ENCODE measurements around the gene COL4A4. TPM values are rescaled to one million over a fixed set of nuclear protein-coding genes. Genes with fewer than 3 reads are reported as not detected.
"Not testable (repeated sequence)": the region's sequence is repeated elsewhere in the genome, so short reads cannot be mapped to it uniquely, and the experiment has no call there.

The COL4A4 gene
- not detected for total RNA-seq

DNA sequence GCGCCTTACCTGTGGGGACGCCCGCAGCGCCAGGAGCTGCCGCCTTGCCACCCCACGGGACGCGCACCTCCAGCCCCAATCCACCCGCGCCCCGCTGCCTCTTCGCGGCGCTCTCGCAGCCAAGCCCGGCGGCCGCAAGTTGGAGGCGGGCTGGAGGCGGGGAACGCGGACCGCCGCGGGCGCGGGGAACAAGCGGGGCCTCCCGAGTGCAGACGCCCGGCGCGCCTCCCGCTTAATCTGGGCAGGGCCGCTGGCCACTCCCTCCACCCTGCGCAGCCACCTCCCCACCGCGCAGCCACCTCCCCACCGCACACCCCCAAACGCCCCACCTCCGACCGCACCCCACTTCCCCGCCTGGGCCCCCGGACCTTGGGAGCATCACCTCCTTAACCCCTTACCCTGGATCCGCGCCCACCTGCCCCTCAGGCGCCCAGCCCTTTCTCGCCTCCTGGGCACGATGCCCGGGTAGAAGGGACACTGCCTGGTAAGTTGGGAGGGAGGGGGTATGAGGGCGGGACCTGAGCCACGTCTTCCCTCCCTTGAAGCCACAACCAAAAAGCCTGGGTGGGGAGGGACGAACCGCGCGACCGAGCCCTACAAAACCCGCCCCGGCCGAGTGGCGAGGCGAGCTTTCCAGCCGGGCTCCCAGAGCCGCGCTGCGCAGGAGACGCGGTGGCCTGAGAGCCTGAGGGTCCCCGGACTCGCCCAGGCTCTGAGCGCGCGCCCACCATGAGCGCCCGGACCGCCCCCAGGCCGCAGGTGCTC lies at the start of gene COL4A4, which contains the start of gene COL4A3:
COL4A4 (minus strand) TSS at position 208 of the 765 bp plus-strand sequence. CDS start 16,722 bp downstream, outside the sequence.
COL4A3 (plus strand) TSS at position 627 of the 765 bp plus-strand sequence; CDS start at position 730, 103 bp downstream.
- CTCF ChIA-PET = interaction anchor here (0.6 kb wide), 1 partner anchor 210 kb away, joined by 3 read pairs; no protein-coding TSS in a partner anchor
- POLR2A ChIA-PET = no interaction called here

DNA sequence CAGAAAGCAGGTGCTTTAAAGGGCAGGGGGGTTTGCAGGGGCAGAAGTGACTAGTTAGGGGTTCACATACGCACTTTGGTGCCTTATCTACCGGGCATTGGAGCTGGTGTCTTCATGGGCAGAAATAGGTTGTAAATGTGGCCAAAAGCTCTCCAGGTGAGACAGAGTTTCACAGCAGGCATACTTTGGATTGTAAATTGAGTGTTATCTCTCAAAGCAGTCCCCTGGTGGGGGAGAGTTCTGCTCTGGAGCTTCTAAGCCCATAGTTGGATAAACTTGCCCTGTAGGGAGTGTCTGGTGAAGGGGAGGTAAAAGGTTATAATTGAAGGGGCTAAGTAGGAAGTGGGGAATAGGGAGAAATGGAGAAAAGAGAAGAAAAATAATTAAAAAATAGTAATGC lies 43.6 kb upstream of the COL4A4 start:
- ChIA-PET CTCF (interaction anchor here (0.6 kb wide), 1 partner anchor 30 kb away, joined by 3 read pairs; no protein-coding TSS in a partner anchor), POLR2A (no interaction called here)

DNA sequence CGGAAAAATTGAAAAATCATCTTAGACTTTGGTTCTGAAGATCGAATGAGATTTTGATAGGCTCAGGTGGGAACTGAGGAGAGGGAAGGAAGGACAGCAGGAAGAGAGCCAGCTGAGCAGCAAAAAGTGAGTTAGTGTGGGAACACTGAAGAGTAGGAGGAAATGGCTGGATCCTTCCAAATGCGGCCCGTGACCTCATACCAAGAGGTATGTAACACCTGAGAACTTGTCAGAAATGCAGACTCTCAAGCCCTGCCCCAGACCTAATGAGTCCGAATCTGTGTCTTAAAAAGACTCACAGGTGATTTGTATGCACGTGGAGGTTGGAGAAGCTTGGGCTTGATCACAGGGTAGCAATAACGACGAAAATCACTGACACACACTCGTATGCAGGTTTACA lies 42.4 kb upstream of the COL4A4 start:
- ChIA-PET POLR2A (no interaction called here), CTCF (no interaction called here)

DNA sequence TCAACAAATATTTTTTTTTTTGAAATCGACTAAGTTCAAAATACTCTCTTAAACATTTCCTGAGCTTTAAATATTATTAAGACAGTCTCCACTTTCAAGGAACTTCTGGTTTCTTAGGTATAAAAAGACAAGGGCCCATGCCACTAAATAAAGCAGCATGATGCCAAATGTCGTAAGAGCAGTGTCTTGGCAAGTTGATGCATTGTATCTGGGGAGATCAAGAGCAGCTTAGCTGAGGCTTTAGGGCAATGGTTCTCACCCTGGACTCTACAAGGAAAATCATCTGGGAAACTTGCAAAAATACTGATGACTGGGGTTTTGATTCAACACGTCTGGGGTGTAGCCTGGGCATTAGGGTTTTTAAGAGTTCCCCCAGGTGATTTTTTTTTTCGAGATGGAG lies 41.7 kb upstream of the COL4A4 start:
- ChIA-PET CTCF (no interaction called here), POLR2A (no interaction called here)

DNA sequence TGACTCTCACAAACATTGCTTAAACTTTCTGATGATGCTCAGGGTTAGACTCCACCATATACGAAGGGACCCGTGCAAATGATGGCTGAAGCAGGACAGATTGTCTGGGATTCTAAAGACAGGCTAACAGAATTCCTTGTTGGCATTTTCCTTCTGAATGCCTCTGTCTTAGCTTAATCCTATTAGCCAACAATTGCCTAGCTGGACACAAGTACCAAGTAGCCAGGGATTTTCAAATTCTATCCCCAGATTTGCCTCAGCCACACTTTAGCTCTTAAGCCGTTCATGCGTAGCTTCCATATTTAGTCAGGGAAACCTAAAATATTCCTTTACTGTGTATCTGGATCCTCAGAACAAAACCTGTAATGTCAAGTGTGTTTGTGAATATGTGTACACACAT lies 40.4 kb upstream of the COL4A4 start:
- POLR2A ChIA-PET = no interaction called here
- CTCF ChIA-PET = no interaction called here

DNA sequence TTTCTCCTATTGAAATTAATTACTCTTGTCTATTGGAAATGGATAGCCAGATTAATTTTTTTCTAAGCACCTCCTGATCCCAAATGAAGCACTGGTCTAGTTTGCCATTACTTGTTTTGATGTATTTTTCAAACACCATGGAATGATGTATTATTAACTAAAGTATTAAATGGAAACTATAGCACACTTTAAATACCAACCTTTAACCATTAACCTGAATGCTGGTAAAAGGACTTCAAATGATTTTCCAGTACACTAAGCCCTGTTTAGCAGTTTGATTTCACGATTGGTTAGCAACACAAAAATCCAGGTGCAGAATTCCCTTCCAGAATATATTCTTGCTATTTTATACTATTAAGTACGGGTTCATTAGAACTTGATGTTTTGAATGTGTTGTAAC lies 37.8 kb upstream of the COL4A4 start:
- ChIA-PET POLR2A (no interaction called here), CTCF (no interaction called here)

DNA sequence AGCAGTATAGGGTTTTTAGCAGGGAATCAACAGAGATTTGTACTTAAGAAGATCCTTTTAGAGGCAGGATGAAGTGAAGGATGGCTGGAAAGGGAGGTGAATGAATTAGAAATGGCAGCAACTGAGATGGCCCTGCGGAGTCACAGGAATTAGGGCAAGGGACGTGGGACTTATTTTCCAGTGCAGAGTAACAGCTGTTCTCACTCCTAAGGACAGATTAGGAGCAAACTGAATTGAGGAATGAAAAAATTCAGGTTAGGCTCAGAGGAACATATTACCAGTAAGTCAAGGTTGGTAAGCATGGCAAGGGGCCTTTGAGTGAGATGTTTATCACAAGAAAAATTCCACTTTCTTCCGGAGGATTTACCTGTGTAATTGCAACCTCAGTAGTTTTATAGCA lies 34.9 kb upstream of the COL4A4 start:
- ChIA-PET POLR2A (no interaction called here), CTCF (interaction anchor here (0.6 kb wide), 1 partner anchor 15 kb away, joined by 4 read pairs; no protein-coding TSS in a partner anchor)

DNA sequence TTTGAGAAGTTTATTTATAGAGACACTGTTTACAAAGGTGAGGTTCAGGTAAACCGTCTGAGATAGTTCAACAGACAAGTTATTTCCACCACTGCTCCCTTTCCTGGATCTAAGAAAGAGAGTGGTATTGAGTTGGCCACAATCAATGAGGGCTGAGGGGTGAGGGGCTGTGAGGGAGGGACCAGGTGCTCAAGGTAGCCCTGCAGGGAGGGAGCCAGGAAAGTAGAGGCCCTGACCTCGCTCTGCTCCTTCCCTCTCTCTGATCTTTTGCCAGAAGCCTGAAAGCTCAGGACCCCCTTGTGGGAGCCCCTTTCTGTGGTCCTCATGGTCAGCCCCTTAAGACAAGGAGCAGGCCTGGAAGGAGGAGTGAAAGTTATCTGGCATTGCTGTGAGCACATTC lies 30.2 kb upstream of the COL4A4 start:
- POLR2A ChIA-PET = no interaction called here

DNA sequence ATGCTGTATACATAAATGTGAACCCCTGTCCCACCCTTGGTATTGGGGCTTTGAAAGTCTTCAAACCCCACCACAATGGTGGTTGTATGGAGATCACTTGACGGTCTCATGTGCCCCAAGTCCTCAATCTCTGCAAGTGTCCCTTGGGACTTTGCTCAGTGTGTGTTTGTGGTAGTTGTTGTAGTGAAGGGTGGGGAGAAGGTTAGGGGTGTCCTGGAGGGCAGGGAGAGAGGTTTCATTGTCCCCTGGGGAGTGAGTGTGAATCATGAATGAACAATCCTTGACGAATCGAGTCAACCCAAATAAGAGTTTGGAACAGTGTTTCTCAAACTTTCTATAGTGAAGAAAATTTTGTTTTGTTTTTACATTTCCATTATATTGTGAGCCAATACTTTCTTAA lies 28.5 kb upstream of the COL4A4 start:
- ChIA-PET POLR2A (no interaction called here), CTCF (no interaction called here)

More for the DNA sequence above, 30.2 kb upstream of the COL4A4 start:
- CTCF ChIA-PET = no interaction called here

DNA sequence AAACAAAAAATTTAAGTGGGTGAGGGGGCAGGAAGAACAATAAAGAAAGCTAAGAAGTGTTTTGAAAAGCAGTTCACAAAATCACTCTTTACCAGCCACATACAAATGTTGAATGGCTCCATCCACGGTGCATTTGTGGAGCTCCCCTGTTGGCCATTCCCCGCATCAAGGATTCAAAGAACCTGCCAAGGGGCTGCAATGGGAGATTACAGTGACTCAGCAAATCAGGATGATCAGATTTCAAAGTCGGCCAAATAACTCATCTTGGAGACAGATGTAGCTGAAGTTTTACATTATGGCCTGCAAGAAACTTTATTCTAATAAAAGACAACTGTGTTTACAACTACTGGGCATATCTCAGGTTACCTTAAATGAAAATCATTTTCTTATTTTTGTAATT lies 27.4 kb upstream of the COL4A4 start:
- ChIA-PET CTCF (no interaction called here), POLR2A (no interaction called here)

DNA sequence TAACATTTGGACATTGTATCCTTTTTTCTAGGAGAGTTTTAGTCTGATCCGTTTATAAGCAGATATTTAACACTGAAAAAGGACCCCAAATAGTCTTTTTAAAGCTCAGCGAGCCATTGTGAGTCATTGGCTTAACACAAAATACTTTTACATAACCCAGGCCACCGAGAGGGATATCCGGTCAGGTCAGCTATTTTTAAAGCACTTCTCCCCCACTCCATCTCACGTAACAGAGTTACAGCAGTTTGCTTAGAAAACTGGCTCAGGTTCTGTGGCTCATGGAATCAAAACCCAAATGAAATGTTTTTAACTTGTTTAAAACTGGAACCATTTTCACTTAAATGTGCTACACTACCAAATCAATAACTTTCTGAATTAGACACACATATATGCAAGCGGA lies 24.3 kb upstream of the COL4A4 start:
- ChIA-PET CTCF (no interaction called here), POLR2A (no interaction called here)

DNA sequence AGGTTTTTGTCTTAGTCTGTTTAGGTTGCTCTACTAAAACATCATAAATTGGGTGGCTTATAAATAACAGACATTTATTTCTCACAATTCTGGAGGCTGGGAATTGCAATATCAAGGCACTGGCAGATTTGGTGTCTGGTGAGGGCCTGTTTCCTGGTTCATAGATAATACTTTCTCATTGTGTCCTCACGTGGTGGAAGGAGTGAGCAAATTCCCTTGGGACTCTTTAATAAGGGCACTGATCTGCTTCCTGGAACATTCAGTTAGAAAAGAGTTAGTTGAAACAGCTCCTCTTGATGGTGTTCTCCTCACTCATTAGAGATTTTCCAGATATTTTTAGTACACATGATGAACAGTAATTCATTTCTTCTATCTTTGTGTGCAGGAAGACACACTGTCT lies 22.7 kb upstream of the COL4A4 start:
- POLR2A ChIA-PET = no interaction called here
- CTCF ChIA-PET = no interaction called here

DNA sequence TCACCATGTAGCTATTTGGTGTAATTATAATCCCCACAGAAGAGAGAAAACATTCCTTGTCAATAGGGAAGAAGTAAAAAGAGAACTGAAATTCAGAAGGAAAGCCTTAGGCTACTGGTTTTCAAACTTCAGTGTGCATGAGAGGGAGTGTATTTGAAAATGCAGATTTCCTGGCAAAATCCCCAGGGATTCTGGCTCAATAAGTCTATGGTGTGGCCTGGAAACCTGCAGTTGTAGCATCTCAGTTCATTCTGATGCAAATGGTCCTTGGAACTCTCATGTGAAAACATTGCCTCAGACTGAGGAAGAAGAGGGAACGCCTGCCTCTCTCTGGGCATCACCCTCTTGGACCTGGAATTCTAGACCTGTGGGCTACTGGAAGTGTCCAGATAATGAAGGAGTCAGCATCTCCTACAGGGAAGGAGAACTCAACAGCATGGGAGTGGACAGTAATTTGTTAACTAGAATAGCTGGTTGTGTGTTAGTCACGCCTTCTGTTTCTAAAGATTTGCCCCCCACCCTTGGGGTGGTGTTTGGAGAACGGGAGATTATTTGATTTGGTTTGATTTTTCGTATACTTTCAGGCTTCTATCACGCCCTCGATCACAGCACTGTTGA lies 21.7 kb upstream of the COL4A4 start:
- ChIA-PET CTCF (no interaction called here), POLR2A (no interaction called here)

DNA sequence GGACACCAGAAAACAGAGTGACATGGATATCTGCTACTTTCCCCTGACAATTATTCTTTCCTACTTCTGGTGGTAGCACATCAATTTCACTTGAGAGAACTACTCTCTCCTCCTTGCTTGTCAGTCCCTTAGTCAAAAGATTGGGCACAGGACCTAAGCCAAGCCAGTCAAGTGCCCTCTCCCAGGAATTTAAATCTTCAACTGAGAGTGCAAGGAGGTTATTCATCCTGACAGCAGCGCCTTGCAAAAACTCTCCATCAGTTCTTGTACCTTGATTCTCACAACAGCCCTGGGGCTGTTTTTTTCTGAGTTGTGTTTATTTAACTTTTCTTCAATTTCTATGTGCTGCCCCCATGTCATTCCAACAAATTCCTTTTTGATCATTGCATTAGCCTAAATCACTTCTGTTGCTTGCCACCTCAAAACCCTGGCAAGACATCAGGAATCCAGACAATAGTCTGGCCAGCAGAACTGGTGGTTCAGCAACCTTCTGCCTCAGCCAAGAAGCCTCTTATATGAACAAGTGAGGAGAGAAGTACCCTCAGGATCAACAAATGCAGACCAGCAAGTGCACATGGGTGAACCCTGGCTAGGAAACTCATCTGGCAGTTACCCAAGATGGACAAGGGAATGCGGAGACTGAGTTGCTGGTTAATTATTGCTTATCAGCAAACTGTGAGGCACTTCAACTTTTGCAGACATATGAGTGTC lies 19.8 kb upstream of the COL4A4 start:
- CTCF ChIA-PET = no interaction called here
- POLR2A ChIA-PET = no interaction called here

DNA sequence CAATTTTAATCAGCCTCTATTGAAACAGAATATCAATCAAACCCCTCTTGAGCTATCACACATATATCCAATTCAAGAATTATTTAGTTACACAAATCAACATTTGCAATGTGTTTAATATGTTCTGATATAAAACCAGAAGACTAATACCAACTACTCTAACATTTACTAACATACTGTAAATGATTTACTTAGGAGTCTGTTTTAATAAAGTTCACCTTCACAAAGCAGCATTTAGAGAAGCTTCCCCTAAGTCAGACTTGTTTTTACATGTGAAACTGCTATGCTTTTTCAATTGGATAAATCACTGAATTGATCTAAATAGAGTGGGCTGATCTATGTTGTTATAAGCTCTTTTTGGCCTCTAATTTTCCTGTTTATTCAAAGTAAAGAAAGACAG lies 18.8 kb upstream of the COL4A4 start:
- POLR2A ChIA-PET = no interaction called here

DNA sequence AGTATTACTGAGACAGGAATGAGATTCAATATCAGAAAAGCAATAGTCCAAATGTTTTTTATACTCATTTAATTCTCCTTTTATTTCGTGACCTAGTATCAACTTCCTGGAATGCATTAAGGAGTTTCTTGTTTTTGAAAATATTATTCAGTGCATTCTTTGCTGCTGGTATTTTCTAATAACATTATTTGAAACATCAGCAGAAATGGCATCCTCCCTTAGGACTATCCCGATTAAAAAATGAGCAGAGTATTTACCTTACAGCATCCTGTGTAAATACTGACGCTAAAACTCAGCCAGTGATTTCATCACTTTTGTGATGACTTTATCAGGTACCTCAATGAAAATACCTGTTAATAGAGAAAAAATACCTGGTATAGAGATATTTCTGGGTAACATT lies 16.8 kb upstream of the COL4A4 start:
- POLR2A ChIA-PET = no interaction called here

More for the DNA sequence above, 18.8 kb upstream of the COL4A4 start:
- CTCF ChIA-PET = no interaction called here

DNA sequence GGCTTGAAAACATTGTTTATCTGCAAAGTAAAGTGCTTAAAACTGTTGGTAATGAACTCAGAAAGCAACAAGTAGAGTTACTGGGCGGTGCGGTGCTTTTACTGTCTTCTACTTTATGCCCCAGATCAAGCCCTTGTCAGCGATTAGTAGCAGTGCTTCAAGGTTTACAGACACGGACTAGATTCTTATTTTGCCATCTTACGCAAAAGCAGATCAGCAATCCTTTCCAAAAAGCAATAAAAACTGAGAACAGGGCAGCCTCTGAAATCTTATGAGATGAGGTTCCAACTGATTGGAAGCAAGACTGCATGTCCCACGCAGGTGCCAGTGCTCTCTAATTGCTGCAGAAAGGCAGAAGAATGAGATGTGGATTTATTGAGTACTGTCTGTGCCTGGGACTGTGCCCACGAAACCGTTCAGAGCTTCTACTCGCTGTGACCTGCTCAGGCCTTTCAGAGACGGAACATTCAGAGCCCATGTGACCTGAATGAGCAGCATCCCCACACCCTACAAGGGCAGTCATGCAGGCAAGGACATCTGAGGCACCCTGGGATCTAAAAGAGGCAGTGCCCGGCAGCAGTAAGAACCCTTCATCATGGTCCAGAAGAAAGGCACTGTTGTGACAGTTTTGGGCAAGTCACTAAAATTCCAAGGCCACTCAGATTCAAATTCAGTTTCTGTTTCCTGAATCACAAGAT lies 16.1 kb upstream of the COL4A4 start:
- ChIA-PET POLR2A (no interaction called here), CTCF (interaction anchor here (0.5 kb wide), 1 partner anchor 302 kb away, joined by 3 read pairs; no protein-coding TSS in a partner anchor)

More for the DNA sequence above, 16.8 kb upstream of the COL4A4 start:
- CTCF ChIA-PET = interaction anchor here (0.5 kb wide), 1 partner anchor 301 kb away, joined by 3 read pairs; no protein-coding TSS in a partner anchor

DNA sequence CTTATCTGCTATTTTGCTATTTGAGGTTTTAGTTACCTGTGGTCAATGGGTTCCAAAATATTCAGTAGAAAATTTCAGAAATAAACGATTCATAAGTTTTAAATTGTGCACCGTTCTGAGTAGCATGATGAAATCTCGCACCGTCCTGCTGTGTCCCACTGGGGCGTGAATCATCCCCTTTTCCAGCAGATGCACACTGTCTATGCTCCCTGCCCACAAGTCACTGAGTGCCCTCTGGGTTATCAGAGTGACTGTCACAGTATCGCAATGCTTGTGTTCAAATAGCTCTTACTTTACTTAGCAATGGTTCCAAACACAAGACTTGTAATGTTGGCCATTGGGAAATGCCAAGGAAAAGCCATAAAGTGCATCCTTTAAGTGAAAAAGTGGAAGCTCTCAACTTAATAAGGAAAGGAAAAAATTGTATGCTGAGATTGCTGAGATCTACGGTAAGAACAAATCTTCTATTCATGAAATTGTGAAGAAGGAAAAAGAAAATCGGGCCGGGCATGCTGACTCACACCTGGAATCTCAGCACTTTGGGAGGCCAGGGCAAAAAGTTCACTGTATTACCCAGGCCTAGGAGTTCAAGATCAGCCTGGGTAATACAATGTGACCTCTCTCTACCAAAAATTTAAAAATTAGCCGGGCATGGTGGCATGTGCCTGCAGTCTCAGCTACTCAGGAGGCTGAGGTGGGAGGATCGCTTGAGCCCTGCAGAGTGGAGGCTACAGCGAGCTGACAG lies 13.8 kb upstream of the COL4A4 start:
- ChIA-PET POLR2A (no interaction called here), CTCF (interaction anchor here (0.6 kb wide), 1 partner anchor 63 kb away, joined by 3 read pairs; no protein-coding TSS in a partner anchor)

DNA sequence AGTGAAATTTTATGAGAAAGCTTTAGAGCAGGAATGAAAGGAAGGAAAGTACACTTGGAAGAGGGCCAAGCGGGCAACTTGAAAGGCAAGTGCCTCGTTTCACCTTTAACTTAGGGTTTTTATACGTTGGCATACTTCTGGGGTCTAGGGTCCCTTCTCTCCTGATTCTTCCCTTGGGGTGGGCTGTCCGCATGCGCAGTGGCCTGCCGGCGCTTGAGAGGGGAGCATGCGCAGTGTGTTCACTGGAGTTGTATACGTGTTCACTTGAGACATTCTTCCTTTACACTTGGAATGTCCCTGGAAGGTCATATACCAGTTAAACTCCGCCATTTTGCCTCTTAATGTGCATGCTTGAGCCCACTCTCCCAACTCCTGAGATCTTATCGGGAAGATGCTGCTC lies 7.8 kb upstream of the COL4A4 start:
- CTCF ChIA-PET, POLR2A ChIA-PET: not testable (repeated sequence)

All from activated CD8-positive, alpha-beta memory T cell treated with anti-CD3 and anti-CD28 coated beads for 36 hours (primary cell).